Psoas muscle (tissue), 8 donors: Measurements from ENCODE around the gene MYO7A. TPM values are rescaled to one million over a fixed set of nuclear protein-coding genes. Genes with fewer than 3 reads are reported as not detected.
A peak's percentile ranks its signal among the peaks of the same experiment; 100 is the strongest.

Experiments used
- ATAC-seq, 4 donors: fragments of 200-7000 bp; cut with Tn5 transposase; one replicate each; pipeline ENCODE4 v1.9.1; 2020; ENCODE audit warnings: moderate library complexity in 3 of 4, mild to moderate bottlenecking in 2 of 4
- DNase-seq, 2 donors: peaks; one replicate each; pipeline ENCODE4 v3.0.0-alpha.2; 2020
- H3K27ac ChIP-seq: fragments of 200-600 bp; one replicate; pipeline ENCODE4 v1.8.0; 2022
- H3K27me3 ChIP-seq, 3 donors: fragments of 200-600 bp in 1 of 3; one replicate each; pipeline versions ENCODE4 v1.6.1 to v1.8.0; 2013 to 2022; ENCODE audit warnings: low read length in 2 of 3, mild to moderate bottlenecking in 2 of 3, moderate library complexity in 1 of 3; ENCODE audit not compliant: insufficient read depth in 3 of 3
- H3K36me3 ChIP-seq, 2 donors: fragments of 200-600 bp in 1 of 2; one replicate each; pipeline versions ENCODE4 v1.6.1 to v1.8.0; 2013 to 2022; ENCODE audit warnings: low read depth in 1 of 2, mild to moderate bottlenecking in 1 of 2, moderate library complexity in 1 of 2; ENCODE audit not compliant: insufficient read depth in 1 of 2
- H3K4me1 ChIP-seq: fragments of 200-600 bp; one replicate; pipeline ENCODE4 v1.8.0; 2022
- H3K4me3 ChIP-seq: fragments of 200-600 bp; one replicate; pipeline ENCODE4 v1.8.0; 2022; ENCODE audit warnings: mild to moderate bottlenecking
- H3K9me3 ChIP-seq: fragments of 200-600 bp; one replicate; pipeline ENCODE4 v1.8.0; 2022
- CTCF ChIP-seq: fragments of 200-600 bp; IDR thresholded peaks from one replicate; pipeline ENCODE4 v1.8.0; 2022; ENCODE audit warnings: antibody characterized with exemption
- WGBS, 3 donors: extraction: QIAGEN DNeasy Blood & Tissue Kit; methylation state at CpG; one replicate each; pipeline versions ENCODE4 v1.1.6 to v1.1.7; 2013; 5-methylcytosine and 5-hydroxymethylcytosine counted together
- intact Hi-C, 2 donors: fragments of 100-400 bp; cut with DNase I; formaldehyde crosslinking; loops; one replicate each; pipeline versions ENCODE4 v1.11.0 to v1.14.2; 2022
- polyA plus RNA-seq, 3 donors: library from polyadenylated mRNA; stranded (reverse); fragments of 200-250 nt; gene quantifications; one replicate each; pipeline ENCODE4 v1.2.3, GENCODE V29; 2013
- total RNA-seq, 4 donors: library from RNA; stranded (reverse); fragmentation: NEBNext Ultra II Directional in 2 of 4; extraction: Animal tissue kit (Norgen Biotek cat#: 25700) in 2 of 4; gene quantifications; one replicate each; pipeline versions ENCODE4 v1.2.1 to v1.2.4, GENCODE V29; 2021 to 2023
- donor health status: healthy with polysubstance abuse.
- donor health status: DM: no; HTN: no; CAD: no; lungs with moderate emphysema.
- donor health status: Bipolar disorder and iron deficiency.
- donor health status: healthy.
- donor health status: DM: yes; HTN: yes; CAD: no.
- donor health status: DM: no; HTN: no; CAD: no.
- donor health status: DM: no; HTN: no; CAD: no.
- donor health status: DM: yes; HTN: yes; CAD: no.

MYO7A gene
- total and polyA plus RNA-seq, 7 donors = 0.62 to 3.0 (median 2.3) TPM

- no peak for ATAC-seq
Observed at GRCh38 chr11:77110836-77111235, 17.2 kb upstream of the MYO7A start.

GRCh38 chr11:77111277-77111676, 16.8 kb upstream of the MYO7A start:
- intact Hi-C loops = loop anchor here in 1 of 2 donors (5.0 kb wide), 1 partner anchor 1746 kb away; no protein-coding TSS in a partner anchor
- Histone ChIP-seq H3K4me3 (no peak overlapping the region), H3K36me3 (no peaks in the 10 kb centered on the region), H3K9me3 (no peaks in the 10 kb centered on the region), H3K27ac (no peak overlapping the region), H3K4me1 (no peaks in the 10 kb centered on the region), H3K27me3 (no peaks in the 10 kb centered on the region)
- TF ChIP-seq CTCF = no peak
- WGBS, 3 donors = 75 to 90% (median 80%) methylated on average over 3 of the region's 3 CpGs
- DNase-seq (no peak), ATAC-seq (no peak)

More at GRCh38 chr11:77110836-77111235, 17.2 kb upstream of the MYO7A start:
- peak in 1 of 2 donors; percentile 7 for DNase-seq
- Histone ChIP-seq H3K4me3 (no peak overlapping the region), H3K4me1 (no peaks in the 10 kb centered on the region), H3K27me3 (no peaks in the 10 kb centered on the region), H3K36me3 (no peaks in the 10 kb centered on the region), H3K27ac (no peak overlapping the region), H3K9me3 (no peaks in the 10 kb centered on the region)
- no peak for TF ChIP-seq CTCF
- WGBS, 3 donors = 79 to 90% (median 83%) methylated on average over 6 of the region's 6 CpGs
- intact Hi-C loops = loop anchor here in 1 of 2 donors (5.0 kb wide), 1 partner anchor 1746 kb away; no protein-coding TSS in a partner anchor

GRCh38 chr11:77111946-77112345, 16.1 kb upstream of the MYO7A start:
- Histone ChIP-seq H3K27ac (no peak overlapping the region), H3K36me3 (no peaks in the 10 kb centered on the region), H3K27me3 (no peaks in the 10 kb centered on the region), H3K9me3 (no peaks in the 10 kb centered on the region), H3K4me3 (no peak overlapping the region), H3K4me1 (no peaks in the 10 kb centered on the region)
- no peak for TF ChIP-seq CTCF
- WGBS, 3 donors = 95 to 99% (median 98%) methylated on average over 6 of the region's 6 CpGs
- DNase-seq (peak in 1 of 2 donors; percentile 1), ATAC-seq (no peak)
- intact Hi-C loops = loop anchor here in 1 of 2 donors (5.0 kb wide), 1 partner anchor 1745 kb away; no protein-coding TSS in a partner anchor

- no peak for ATAC-seq
- DNase-seq = peak; percentile 7 to 46
- TF ChIP-seq CTCF = no peak
- 91 to 95% (median 91%) methylated on average over 20 of the region's 20 CpGs for WGBS, 3 donors
- Histone ChIP-seq H3K9me3 (no peaks in the 10 kb centered on the region), H3K27me3 (no peaks in the 10 kb centered on the region), H3K4me1 (no peaks in the 10 kb centered on the region), H3K4me3 (no peak overlapping the region), H3K27ac (no peak overlapping the region), H3K36me3 (no peaks in the 10 kb centered on the region)
- intact Hi-C loops = loop anchor here in 1 of 2 donors (5.0 kb wide), 1 partner anchor 1744 kb away; no protein-coding TSS in a partner anchor
Observed at GRCh38 chr11:77112641-77113381, 15.2 kb upstream of the MYO7A start.
